ENCODE measurements around the gene CDKAL1. TPM values are rescaled to one million over a fixed set of nuclear protein-coding genes. Genes with fewer than 3 reads are reported as not detected.
"Not testable (repeated sequence)": the region's sequence is repeated elsewhere in the genome, so short reads cannot be mapped to it uniquely, and the experiment has no call there.

CDKAL1 gene
- total and polyA plus RNA-seq, 2 donors: 9.8 to 19.9 TPM

- DNase-seq (ENCODE audit: low read depth in 6 of 9, low spot score in 9 of 9); H3K27me3 ChIP-seq (ENCODE audit: control insufficient read depth in 2 of 2, insufficient read depth in 1 of 2, low read length in 1 of 2); H3K27ac ChIP-seq (ENCODE audit: low read depth in 1 of 2, low read length in 1 of 2); H3K4me1 ChIP-seq (ENCODE audit: control insufficient read depth in 2 of 2, insufficient read depth in 2 of 2, low read length in 2 of 2); H3K4me3 ChIP-seq (ENCODE audit: low read length in 2 of 2); H3K36me3 ChIP-seq (ENCODE audit: control insufficient read depth in 2 of 2, insufficient read depth in 2 of 2, low read length in 1 of 2); H3K9me3 ChIP-seq (ENCODE audit: control insufficient read depth in 2 of 2, insufficient read depth in 1 of 2, low read length in 1 of 2): not testable (repeated sequence)
- 98% methylated on average over 7 of the region's 7 CpGs for WGBS
These were observed 115.6 kb downstream of the CDKAL1 start for GRCh38 chr6:20649696-20650470.

- no peaks in the 10 kb centered on the region for H3K4me1 ChIP-seq (ENCODE audit: control insufficient read depth in 2 of 2, insufficient read depth in 2 of 2, low read length in 2 of 2)
- no peak for DNase-seq (ENCODE audit: low read depth in 6 of 9, low spot score in 9 of 9)
- H3K27ac ChIP-seq (ENCODE audit: low read depth in 1 of 2, low read length in 1 of 2): no peak overlapping the region
- WGBS: 93% methylated on average over 8 of the region's 8 CpGs
- no peaks in the 10 kb centered on the region for H3K36me3 ChIP-seq (ENCODE audit: control insufficient read depth in 2 of 2, insufficient read depth in 2 of 2, low read length in 1 of 2)
- H3K27me3 ChIP-seq (ENCODE audit: control insufficient read depth in 2 of 2, insufficient read depth in 1 of 2, low read length in 1 of 2): no peaks in the 10 kb centered on the region
- no peak overlapping the region for H3K4me3 ChIP-seq (ENCODE audit: low read length in 2 of 2)
- H3K9me3 ChIP-seq (ENCODE audit: control insufficient read depth in 2 of 2, insufficient read depth in 1 of 2, low read length in 1 of 2): no peaks in the 10 kb centered on the region
These were observed 118.2 kb downstream of the CDKAL1 start for GRCh38 chr6:20652299-20653084.

DNA sequence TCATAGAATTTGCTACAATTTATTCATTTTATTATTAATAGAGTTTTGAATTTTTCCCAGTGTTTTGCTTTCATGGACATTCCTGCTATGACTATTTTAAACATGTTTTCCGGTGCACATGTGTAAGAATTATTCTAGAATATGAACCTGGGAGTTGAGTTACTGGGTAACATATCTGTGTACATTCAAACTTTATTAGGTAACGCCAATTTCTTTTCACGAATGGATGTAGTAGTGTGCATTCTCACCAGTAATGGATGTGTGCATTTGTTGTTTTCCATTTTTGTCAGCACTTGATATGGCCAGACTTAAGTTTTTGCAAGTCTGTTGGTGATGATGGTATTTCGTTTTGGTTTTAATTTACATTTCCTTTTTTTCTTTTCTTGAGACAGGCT, 118.8 kb downstream of the CDKAL1 start:
- no peaks in the 10 kb centered on the region for H3K4me1 ChIP-seq (ENCODE audit: control insufficient read depth in 2 of 2, insufficient read depth in 2 of 2, low read length in 2 of 2)
- DNase-seq (ENCODE audit: low read depth in 6 of 9, low spot score in 9 of 9): no peak
- no peaks in the 10 kb centered on the region for H3K9me3 ChIP-seq (ENCODE audit: control insufficient read depth in 2 of 2, insufficient read depth in 1 of 2, low read length in 1 of 2)
- no peak overlapping the region for H3K27ac ChIP-seq (ENCODE audit: low read depth in 1 of 2, low read length in 1 of 2)
- H3K36me3 ChIP-seq (ENCODE audit: control insufficient read depth in 2 of 2, insufficient read depth in 2 of 2, low read length in 1 of 2): no peaks in the 10 kb centered on the region
- H3K4me3 ChIP-seq (ENCODE audit: low read length in 2 of 2): no peak overlapping the region
- WGBS: 98% methylated on average over 4 of the region's 4 CpGs
- H3K27me3 ChIP-seq (ENCODE audit: control insufficient read depth in 2 of 2, insufficient read depth in 1 of 2, low read length in 1 of 2): no peaks in the 10 kb centered on the region

DNA sequence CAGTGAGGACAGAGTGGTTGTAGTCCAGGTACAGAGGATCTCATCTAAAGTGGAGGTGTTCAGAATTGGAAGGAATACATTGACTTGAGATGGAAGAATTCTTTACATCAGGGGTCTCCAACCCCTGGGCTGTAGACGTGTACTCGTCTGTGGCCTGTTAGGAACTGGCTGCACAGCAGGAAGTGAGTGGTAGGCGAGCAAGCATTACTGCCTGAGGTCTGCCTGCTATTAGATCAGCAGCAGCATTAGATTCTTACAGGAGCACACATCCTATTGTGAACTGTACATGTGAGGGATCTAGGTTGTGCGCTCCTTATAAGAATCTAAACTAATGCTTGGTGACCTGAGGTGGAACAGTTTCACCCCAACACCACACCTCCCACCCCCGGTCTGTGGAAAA, 121.1 kb downstream of the CDKAL1 start:
- no peak overlapping the region for H3K27ac ChIP-seq (ENCODE audit: low read depth in 1 of 2, low read length in 1 of 2)

GRCh38 chr6:20657274-20657800, 123.1 kb downstream of the CDKAL1 start:
- H3K9me3 ChIP-seq (ENCODE audit: control insufficient read depth in 2 of 2, insufficient read depth in 1 of 2, low read length in 1 of 2): no peaks in the 10 kb centered on the region
- no peaks in the 10 kb centered on the region for H3K36me3 ChIP-seq (ENCODE audit: control insufficient read depth in 2 of 2, insufficient read depth in 2 of 2, low read length in 1 of 2)
- no peak overlapping the region for H3K27ac ChIP-seq (ENCODE audit: low read depth in 1 of 2, low read length in 1 of 2)
- H3K27me3 ChIP-seq (ENCODE audit: control insufficient read depth in 2 of 2, insufficient read depth in 1 of 2, low read length in 1 of 2): no peaks in the 10 kb centered on the region
- WGBS: 95% methylated on average over 2 of the region's 2 CpGs
- H3K4me1 ChIP-seq (ENCODE audit: control insufficient read depth in 2 of 2, insufficient read depth in 2 of 2, low read length in 2 of 2): no peaks in the 10 kb centered on the region
- no peak overlapping the region for H3K4me3 ChIP-seq (ENCODE audit: low read length in 2 of 2)
- DNase-seq (ENCODE audit: low read depth in 6 of 9, low spot score in 9 of 9): no peak

More for the DNA sequence above, 121.1 kb downstream of the CDKAL1 start:
- WGBS: 96% methylated on average over 5 of the region's 5 CpGs
- no peaks in the 10 kb centered on the region for H3K36me3 ChIP-seq (ENCODE audit: control insufficient read depth in 2 of 2, insufficient read depth in 2 of 2, low read length in 1 of 2)
- no peaks in the 10 kb centered on the region for H3K9me3 ChIP-seq (ENCODE audit: control insufficient read depth in 2 of 2, insufficient read depth in 1 of 2, low read length in 1 of 2)
- no peak for DNase-seq (ENCODE audit: low read depth in 6 of 9, low spot score in 9 of 9)
- H3K27me3 ChIP-seq (ENCODE audit: control insufficient read depth in 2 of 2, insufficient read depth in 1 of 2, low read length in 1 of 2): no peaks in the 10 kb centered on the region
- H3K4me1 ChIP-seq (ENCODE audit: control insufficient read depth in 2 of 2, insufficient read depth in 2 of 2, low read length in 2 of 2): no peaks in the 10 kb centered on the region
- no peak overlapping the region for H3K4me3 ChIP-seq (ENCODE audit: low read length in 2 of 2)

GRCh38 chr6:20658053-20658452, 123.8 kb downstream of the CDKAL1 start:
- no peaks in the 10 kb centered on the region for H3K27me3 ChIP-seq (ENCODE audit: control insufficient read depth in 2 of 2, insufficient read depth in 1 of 2, low read length in 1 of 2)
- H3K9me3 ChIP-seq (ENCODE audit: control insufficient read depth in 2 of 2, insufficient read depth in 1 of 2, low read length in 1 of 2): no peaks in the 10 kb centered on the region
- H3K36me3 ChIP-seq (ENCODE audit: control insufficient read depth in 2 of 2, insufficient read depth in 2 of 2, low read length in 1 of 2): no peaks in the 10 kb centered on the region
- DNase-seq (ENCODE audit: low read depth in 6 of 9, low spot score in 9 of 9): no peak
- H3K4me1 ChIP-seq (ENCODE audit: control insufficient read depth in 2 of 2, insufficient read depth in 2 of 2, low read length in 2 of 2): no peaks in the 10 kb centered on the region
- WGBS: 97% methylated on average over 2 of the region's 2 CpGs
- H3K4me3 ChIP-seq (ENCODE audit: low read length in 2 of 2): no peak overlapping the region
- no peak overlapping the region for H3K27ac ChIP-seq (ENCODE audit: low read depth in 1 of 2, low read length in 1 of 2)

- Histone ChIP-seq H3K9me3 (ENCODE audit: control insufficient read depth in 2 of 2, insufficient read depth in 1 of 2, low read length in 1 of 2) (no peaks in the 10 kb centered on the region), H3K4me3 (ENCODE audit: low read length in 2 of 2) (no peak overlapping the region), H3K36me3 (ENCODE audit: control insufficient read depth in 2 of 2, insufficient read depth in 2 of 2, low read length in 1 of 2) (no peaks in the 10 kb centered on the region), H3K27ac (ENCODE audit: low read depth in 1 of 2, low read length in 1 of 2) (no peak overlapping the region), H3K4me1 (ENCODE audit: control insufficient read depth in 2 of 2, insufficient read depth in 2 of 2, low read length in 2 of 2) (no peaks in the 10 kb centered on the region), H3K27me3 (ENCODE audit: control insufficient read depth in 2 of 2, insufficient read depth in 1 of 2, low read length in 1 of 2) (no peaks in the 10 kb centered on the region)
- 96% methylated on average over 5 of the region's 5 CpGs for WGBS
- no peak for DNase-seq (ENCODE audit: low read depth in 6 of 9, low spot score in 9 of 9)
These were observed 124.3 kb downstream of the CDKAL1 start for GRCh38 chr6:20658516-20658915.

DNA sequence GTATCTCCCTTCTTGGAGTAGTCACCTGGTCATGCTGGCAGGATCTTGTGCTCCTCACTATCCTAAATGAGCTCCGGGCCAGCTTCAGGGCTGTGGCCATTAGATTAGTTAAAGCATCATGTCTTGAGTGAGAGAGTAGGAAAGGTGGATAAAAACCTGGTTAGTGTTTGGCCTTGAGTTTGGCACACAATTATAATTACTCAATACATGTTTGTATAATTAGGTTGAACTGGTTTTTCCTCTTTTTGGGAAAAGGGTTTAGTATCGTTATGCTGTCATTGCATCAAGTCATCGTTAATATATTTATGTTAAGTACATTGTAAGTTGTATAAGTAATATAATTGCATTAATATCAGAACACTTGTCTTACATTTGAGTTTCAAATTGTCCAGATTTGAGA, 126.3 kb downstream of the CDKAL1 start:
- WGBS: 94% methylated on average over 3 of the region's 3 CpGs
- H3K27ac ChIP-seq (ENCODE audit: low read depth in 1 of 2, low read length in 1 of 2): no peak overlapping the region

DNA sequence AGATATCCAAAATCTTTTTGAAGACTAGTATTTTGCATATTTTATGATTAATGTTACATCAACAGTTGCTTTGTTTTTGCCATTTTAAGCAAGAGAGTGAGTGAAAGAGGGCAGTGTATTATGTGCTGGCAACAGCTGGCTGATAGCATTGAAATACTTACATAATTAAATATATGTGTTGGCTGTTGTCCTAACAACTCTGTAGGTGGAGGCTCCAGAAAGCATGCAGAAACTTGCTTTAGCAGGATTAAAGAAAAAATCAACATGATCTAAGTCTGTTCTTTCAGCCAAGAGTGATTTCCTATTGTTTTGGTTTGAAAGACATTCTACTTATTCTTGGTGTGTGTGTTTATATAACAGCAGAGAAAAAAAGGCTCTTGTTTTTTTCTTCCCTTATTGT, 127.5 kb downstream of the CDKAL1 start:
- Histone ChIP-seq H3K36me3 (ENCODE audit: control insufficient read depth in 2 of 2, insufficient read depth in 2 of 2, low read length in 1 of 2) (no peaks in the 10 kb centered on the region), H3K9me3 (ENCODE audit: control insufficient read depth in 2 of 2, insufficient read depth in 1 of 2, low read length in 1 of 2) (no peaks in the 10 kb centered on the region), H3K4me1 (ENCODE audit: control insufficient read depth in 2 of 2, insufficient read depth in 2 of 2, low read length in 2 of 2) (no peaks in the 10 kb centered on the region), H3K27me3 (ENCODE audit: control insufficient read depth in 2 of 2, insufficient read depth in 1 of 2, low read length in 1 of 2) (no peaks in the 10 kb centered on the region), H3K27ac (ENCODE audit: low read depth in 1 of 2, low read length in 1 of 2) (no peak overlapping the region), H3K4me3 (ENCODE audit: low read length in 2 of 2) (no peak overlapping the region)
- DNase-seq (ENCODE audit: low read depth in 6 of 9, low spot score in 9 of 9): no peak

More for the DNA sequence above, 126.3 kb downstream of the CDKAL1 start:
- Histone ChIP-seq H3K4me3 (ENCODE audit: low read length in 2 of 2) (no peak overlapping the region), H3K27me3 (ENCODE audit: control insufficient read depth in 2 of 2, insufficient read depth in 1 of 2, low read length in 1 of 2) (no peaks in the 10 kb centered on the region), H3K9me3 (ENCODE audit: control insufficient read depth in 2 of 2, insufficient read depth in 1 of 2, low read length in 1 of 2) (no peaks in the 10 kb centered on the region), H3K4me1 (ENCODE audit: control insufficient read depth in 2 of 2, insufficient read depth in 2 of 2, low read length in 2 of 2) (no peaks in the 10 kb centered on the region), H3K36me3 (ENCODE audit: control insufficient read depth in 2 of 2, insufficient read depth in 2 of 2, low read length in 1 of 2) (no peaks in the 10 kb centered on the region)
- DNase-seq (ENCODE audit: low read depth in 6 of 9, low spot score in 9 of 9): no peak

All from thymus (tissue), 11 donors.